ENCODE data around the gene BEST3.
"Not testable (repeated sequence)": the region's sequence is repeated elsewhere in the genome, so short reads cannot be mapped to it uniquely, and the experiment has no call there.

BEST3 gene

GRCh38 chr12:69688471-69689427 is 10.4 kb downstream of the BEST3 start:
- DNase-seq (ENCODE audit: low read depth in 4 of 4, low spot score in 1 of 4), result peak in 2 of 4 experiments; percentile 13 to 18

GRCh38 chr12:69688021-69688420 is 11.1 kb downstream of the BEST3 start:
- DNase-seq (ENCODE audit: low read depth in 4 of 4, low spot score in 1 of 4), result no peak

GRCh38 chr12:69687390-69687789 is 11.7 kb downstream of the BEST3 start:
- DNase-seq (ENCODE audit: low read depth in 4 of 4, low spot score in 1 of 4), result no peak

GRCh38 chr12:69686731-69687130 is 12.4 kb downstream of the BEST3 start:
- DNase-seq (ENCODE audit: low read depth in 4 of 4, low spot score in 1 of 4), result no peak

- no peak for DNase-seq (ENCODE audit: low read depth in 4 of 4, low spot score in 1 of 4)
Measured at GRCh38 chr12:69685810-69686209, 13.3 kb downstream of the BEST3 start.

- no peak for DNase-seq (ENCODE audit: low read depth in 4 of 4, low spot score in 1 of 4)
Measured at GRCh38 chr12:69684466-69684865, 14.6 kb downstream of the BEST3 start.

- DNase-seq (ENCODE audit: low read depth in 4 of 4, low spot score in 1 of 4), result no peak
Measured at GRCh38 chr12:69682110-69682755, 16.9 kb downstream of the BEST3 start.

- DNase-seq (ENCODE audit: low read depth in 4 of 4, low spot score in 1 of 4), result no peak
Measured at GRCh38 chr12:69679119-69679518, 20.0 kb downstream of the BEST3 start.

- no peak for DNase-seq (ENCODE audit: low read depth in 4 of 4, low spot score in 1 of 4)
Measured at GRCh38 chr12:69676257-69677012, 22.7 kb downstream of the BEST3 start.

GRCh38 chr12:69672195-69672594 is 26.9 kb downstream of the BEST3 start:
- DNase-seq (ENCODE audit: low read depth in 4 of 4, low spot score in 1 of 4), result no peak

- DNase-seq (ENCODE audit: low read depth in 4 of 4, low spot score in 1 of 4), result no peak
Measured at GRCh38 chr12:69671597-69671996, 27.5 kb downstream of the BEST3 start.

GRCh38 chr12:69666798-69667197 is 32.3 kb downstream of the BEST3 start:
- DNase-seq (ENCODE audit: low read depth in 4 of 4, low spot score in 1 of 4), result no peak

GRCh38 chr12:69664930-69665377 is 34.1 kb downstream of the BEST3 start:
- DNase-seq (ENCODE audit: low read depth in 4 of 4, low spot score in 1 of 4), result not testable (repeated sequence)

GRCh38 chr12:69663726-69664125 is 35.4 kb downstream of the BEST3 start:
- DNase-seq (ENCODE audit: low read depth in 4 of 4, low spot score in 1 of 4), result no peak

- no peak for DNase-seq (ENCODE audit: low read depth in 4 of 4, low spot score in 1 of 4)
Measured at GRCh38 chr12:69662764-69663163, 36.3 kb downstream of the BEST3 start.

- DNase-seq (ENCODE audit: low read depth in 4 of 4, low spot score in 1 of 4), result no peak
Measured at GRCh38 chr12:69661386-69661785, 37.7 kb downstream of the BEST3 start.

- DNase-seq (ENCODE audit: low read depth in 4 of 4, low spot score in 1 of 4), result no peak
Measured at GRCh38 chr12:69660164-69660863, 38.8 kb downstream of the BEST3 start.

GRCh38 chr12:69658203-69658602 is 40.9 kb downstream of the BEST3 start:
- no peak for DNase-seq (ENCODE audit: low read depth in 4 of 4, low spot score in 1 of 4)

GRCh38 chr12:69657376-69658137 is 41.5 kb downstream of the BEST3 start:
- no peak for DNase-seq (ENCODE audit: low read depth in 4 of 4, low spot score in 1 of 4)

All from stimulated activated CD4-positive, alpha-beta T cell treated with anti-CD3 and anti-CD28 coated beads, Interleukin-1b, Interleukin-23, amount 100 ng/mL, for 24 hours (primary cell).